Measurements from ENCODE around the gene ABCC4.

The ABCC4 gene

GRCh38 chr13:95038949-95039348 is 262.3 kb downstream of the ABCC4 start:
- Histone ChIP-seq H3K36me3 (ENCODE audit: control insufficient read depth in 2 of 2, insufficient read depth in 1 of 2, low read length in 2 of 2) (peaks cover 0 to 8% of the 10 kb centered on the region in 2 experiments; a peak in 2 of 3 replicates), H3K4me3 (ENCODE audit: low read depth, low read length) (no peak overlapping the region), H3K27ac (ENCODE audit: extremely low read depth, low read depth, low read length) (no peak overlapping the region), H3K9me3 (ENCODE audit: control insufficient read depth, insufficient read depth, low read depth, low read length) (no peaks in the 10 kb centered on the region), H3K4me1 (ENCODE audit: control insufficient read depth, insufficient read depth, low read length) (no peaks in the 10 kb centered on the region)
- TF ChIP-seq ZNF768 (tag by site-specific recombination; IDR thresholded peaks at IDR 0.05) (no peak), ZBTB1 (tag by site-specific recombination; IDR thresholded peaks at IDR 0.05) (no peak), ZNF670 (tag by site-specific recombination; IDR thresholded peaks at IDR 0.05; ENCODE audit: low read depth) (no peak), YY1 (tag by site-specific recombination; IDR thresholded peaks at IDR 0.05) (no peak), ZNF24 (tag by site-specific recombination; IDR thresholded peaks at IDR 0.05) (no peak), PRDM4 (tag by site-specific recombination; IDR thresholded peaks at IDR 0.05) (no peak)
- TF ChIP-seq, protein P1, sequence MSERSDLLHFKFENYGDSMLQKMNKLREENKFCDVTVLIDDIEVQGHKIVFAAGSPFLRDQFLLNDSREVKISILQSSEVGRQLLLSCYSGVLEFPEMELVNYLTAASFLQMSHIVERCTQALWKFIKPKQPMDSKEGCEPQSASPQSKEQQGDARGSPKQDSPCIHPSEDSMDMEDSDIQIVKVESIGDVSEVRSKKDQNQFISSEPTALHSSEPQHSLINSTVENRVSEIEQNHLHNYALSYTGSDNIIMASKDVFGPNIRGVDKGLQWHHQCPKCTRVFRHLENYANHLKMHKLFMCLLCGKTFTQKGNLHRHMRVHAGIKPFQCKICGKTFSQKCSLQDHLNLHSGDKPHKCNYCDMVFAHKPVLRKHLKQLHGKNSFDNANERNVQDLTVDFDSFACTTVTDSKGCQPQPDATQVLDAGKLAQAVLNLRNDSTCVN (tag by site-specific recombination; optimal IDR thresholded peaks at IDR 0.05) = no peak
- TF ChIP-seq, protein P2, sequence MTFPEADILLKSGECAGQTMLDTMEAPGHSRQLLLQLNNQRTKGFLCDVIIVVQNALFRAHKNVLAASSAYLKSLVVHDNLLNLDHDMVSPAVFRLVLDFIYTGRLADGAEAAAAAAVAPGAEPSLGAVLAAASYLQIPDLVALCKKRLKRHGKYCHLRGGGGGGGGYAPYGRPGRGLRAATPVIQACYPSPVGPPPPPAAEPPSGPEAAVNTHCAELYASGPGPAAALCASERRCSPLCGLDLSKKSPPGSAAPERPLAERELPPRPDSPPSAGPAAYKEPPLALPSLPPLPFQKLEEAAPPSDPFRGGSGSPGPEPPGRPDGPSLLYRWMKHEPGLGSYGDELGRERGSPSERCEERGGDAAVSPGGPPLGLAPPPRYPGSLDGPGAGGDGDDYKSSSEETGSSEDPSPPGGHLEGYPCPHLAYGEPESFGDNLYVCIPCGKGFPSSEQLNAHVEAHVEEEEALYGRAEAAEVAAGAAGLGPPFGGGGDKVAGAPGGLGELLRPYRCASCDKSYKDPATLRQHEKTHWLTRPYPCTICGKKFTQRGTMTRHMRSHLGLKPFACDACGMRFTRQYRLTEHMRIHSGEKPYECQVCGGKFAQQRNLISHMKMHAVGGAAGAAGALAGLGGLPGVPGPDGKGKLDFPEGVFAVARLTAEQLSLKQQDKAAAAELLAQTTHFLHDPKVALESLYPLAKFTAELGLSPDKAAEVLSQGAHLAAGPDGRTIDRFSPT (tag by site-specific recombination; IDR thresholded peaks at IDR 0.05) = no peak
- CTCF ChIA-PET = interaction anchor here (1.0 kb wide), 1 partner anchor 29 kb away, joined by 3 read pairs; no protein-coding TSS in a partner anchor
- POLR2A ChIA-PET = no interaction called here

GRCh38 chr13:95035311-95036109 is 265.7 kb downstream of the ABCC4 start:
- Histone ChIP-seq H3K4me3 (ENCODE audit: low read depth, low read length) (no peak overlapping the region), H3K27ac (ENCODE audit: extremely low read depth, low read depth, low read length) (no peak overlapping the region), H3K36me3 (ENCODE audit: control insufficient read depth in 2 of 2, insufficient read depth in 1 of 2, low read length in 2 of 2) (peaks cover 0 to 6% of the 10 kb centered on the region in 2 experiments; a peak in 2 of 3 replicates), H3K9me3 (ENCODE audit: control insufficient read depth, insufficient read depth, low read depth, low read length) (no peaks in the 10 kb centered on the region), H3K4me1 (ENCODE audit: control insufficient read depth, insufficient read depth, low read length) (no peaks in the 10 kb centered on the region)
- ChIA-PET CTCF (no interaction called here), POLR2A (no interaction called here)
- TF ChIP-seq ZNF132 (tag by site-specific recombination; IDR thresholded peaks at IDR 0.05; ENCODE audit: borderline replicate concordance) (no peak), IKZF3 (tag by site-specific recombination; IDR thresholded peaks at IDR 0.05) (no peak), ZFP3 (tag by site-specific recombination; IDR thresholded peaks at IDR 0.05; ENCODE audit: low read depth) (no peak), BCL11A (tag by site-specific recombination; IDR thresholded peaks at IDR 0.05; ENCODE audit: low read depth) (no peak), ZNF555 (tag by site-specific recombination; conservative IDR thresholded peaks at IDR 0.05) (no peak), PRDM6 (tag by site-specific recombination; IDR thresholded peaks at IDR 0.05) (no peak), WT1 (tag by site-specific recombination; IDR thresholded peaks at IDR 0.05) (no peak), ZNF785 (tag by site-specific recombination; IDR thresholded peaks at IDR 0.05) (no peak), ZNF311 (tag by site-specific recombination; IDR thresholded peaks at IDR 0.05; ENCODE audit: borderline replicate concordance) (no peak), ZNF211 (tag by site-specific recombination; IDR thresholded peaks at IDR 0.05; ENCODE audit: low read depth) (no peak), SCRT2 (tag by site-specific recombination; IDR thresholded peaks at IDR 0.05) (no peak), ZFHX2 (tag by site-specific recombination; conservative IDR thresholded peaks at IDR 0.05) (no peak), ZNF324 (tag by site-specific recombination; IDR thresholded peaks at IDR 0.05) (no peak), BCL11B (tag by site-specific recombination; IDR thresholded peaks at IDR 0.05; ENCODE audit: low read depth) (no peak)
- TF ChIP-seq, protein P3, sequence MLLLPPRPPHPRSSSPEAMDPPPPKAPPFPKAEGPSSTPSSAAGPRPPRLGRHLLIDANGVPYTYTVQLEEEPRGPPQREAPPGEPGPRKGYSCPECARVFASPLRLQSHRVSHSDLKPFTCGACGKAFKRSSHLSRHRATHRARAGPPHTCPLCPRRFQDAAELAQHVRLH (tag by site-specific recombination; IDR thresholded peaks at IDR 0.05) = no peak
- TF ChIP-seq, protein P4, sequence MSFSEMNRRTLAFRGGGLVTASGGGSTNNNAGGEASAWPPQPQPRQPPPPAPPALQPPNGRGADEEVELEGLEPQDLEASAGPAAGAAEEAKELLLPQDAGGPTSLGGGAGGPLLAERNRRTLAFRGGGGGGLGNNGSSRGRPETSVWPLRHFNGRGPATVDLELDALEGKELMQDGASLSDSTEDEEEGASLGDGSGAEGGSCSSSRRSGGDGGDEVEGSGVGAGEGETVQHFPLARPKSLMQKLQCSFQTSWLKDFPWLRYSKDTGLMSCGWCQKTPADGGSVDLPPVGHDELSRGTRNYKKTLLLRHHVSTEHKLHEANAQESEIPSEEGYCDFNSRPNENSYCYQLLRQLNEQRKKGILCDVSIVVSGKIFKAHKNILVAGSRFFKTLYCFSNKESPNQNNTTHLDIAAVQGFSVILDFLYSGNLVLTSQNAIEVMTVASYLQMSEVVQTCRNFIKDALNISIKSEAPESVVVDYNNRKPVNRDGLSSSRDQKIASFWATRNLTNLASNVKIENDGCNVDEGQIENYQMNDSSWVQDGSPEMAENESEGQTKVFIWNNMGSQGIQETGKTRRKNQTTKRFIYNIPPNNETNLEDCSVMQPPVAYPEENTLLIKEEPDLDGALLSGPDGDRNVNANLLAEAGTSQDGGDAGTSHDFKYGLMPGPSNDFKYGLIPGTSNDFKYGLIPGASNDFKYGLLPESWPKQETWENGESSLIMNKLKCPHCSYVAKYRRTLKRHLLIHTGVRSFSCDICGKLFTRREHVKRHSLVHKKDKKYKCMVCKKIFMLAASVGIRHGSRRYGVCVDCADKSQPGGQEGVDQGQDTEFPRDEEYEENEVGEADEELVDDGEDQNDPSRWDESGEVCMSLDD (tag by site-specific recombination; IDR thresholded peaks at IDR 0.05) = no peak
